Measurements from ENCODE around the gene NTRK3. TPM values are rescaled to one million over a fixed set of nuclear protein-coding genes. Genes with fewer than 3 reads are reported as not detected.

The NTRK3 gene
- total RNA-seq, 2 experiments from 2014 or later, result 0.78 TPM; not detected in 1

- H3K36me3 ChIP-seq (ENCODE audit: insufficient read depth, low read length), result no peaks in the 10 kb centered on the region
- peaks cover 6% of the 10 kb centered on the region for H3K27me3 Mint-ChIP-seq
- H3K36me3 Mint-ChIP-seq (ENCODE audit: low read depth), result no peaks in the 10 kb centered on the region
- ChIA-PET CTCF (no interaction called here), POLR2A (no interaction called here)
- no peak overlapping the region for H3K27ac Mint-ChIP-seq
- no peak overlapping the region for H3K4me3 ChIP-seq (ENCODE audit: low read length)
- no peaks in the 10 kb centered on the region for H3K4me1 ChIP-seq (ENCODE audit: insufficient read depth, low read length)
- H3K9me3 ChIP-seq (ENCODE audit: control insufficient read depth in 1 of 2, insufficient read depth in 1 of 2, low read length in 2 of 2), result no peaks in the 10 kb centered on the region
- H3K9me3 Mint-ChIP-seq, result no peaks in the 10 kb centered on the region
- DNase-seq (no peak), ATAC-seq (ENCODE audit: poor library complexity) (no peak)
- no peaks in the 10 kb centered on the region for H3K4me1 Mint-ChIP-seq (ENCODE audit: low read depth)
- intact Hi-C loops (cut with DNase I, micrococcal nuclease), result no loop called here
- H3K4me3 Mint-ChIP-seq, result no peak overlapping the region
- TF ChIP-seq CTCF (IDR thresholded peaks at IDR 0.05), result no peak
- H3K27ac ChIP-seq (ENCODE audit: low read depth in 1 of 2, low read length in 2 of 2), result no peak overlapping the region
- peaks cover 0 to 4% of the 10 kb centered on the region in 2 experiments for H3K27me3 ChIP-seq (ENCODE audit: control insufficient read depth in 1 of 2, insufficient read depth in 2 of 2, low read length in 2 of 2)
Measured at GRCh38 chr15:88017753-88018152, 238.8 kb downstream of the NTRK3 start.

GRCh38 chr15:88016406-88016805 is 240.1 kb downstream of the NTRK3 start:
- no peak overlapping the region for H3K4me3 Mint-ChIP-seq
- H3K36me3 ChIP-seq (ENCODE audit: insufficient read depth, low read length), result no peaks in the 10 kb centered on the region
- no peak overlapping the region for H3K27ac ChIP-seq (ENCODE audit: low read depth in 1 of 2, low read length in 2 of 2)
- intact Hi-C loops (cut with DNase I, micrococcal nuclease), result no loop called here
- POLR2A ChIA-PET, result no interaction called here
- H3K9me3 Mint-ChIP-seq, result no peaks in the 10 kb centered on the region
- H3K27ac Mint-ChIP-seq, result no peak overlapping the region
- H3K4me3 ChIP-seq (ENCODE audit: low read length), result no peak overlapping the region
- CTCF ChIA-PET, result no interaction called here
- no peaks in the 10 kb centered on the region for H3K36me3 Mint-ChIP-seq (ENCODE audit: low read depth)
- H3K4me1 ChIP-seq (ENCODE audit: insufficient read depth, low read length), result no peaks in the 10 kb centered on the region
- H3K9me3 ChIP-seq (ENCODE audit: control insufficient read depth in 1 of 2, insufficient read depth in 1 of 2, low read length in 2 of 2), result no peaks in the 10 kb centered on the region
- peaks cover 6% of the 10 kb centered on the region for H3K27me3 Mint-ChIP-seq
- H3K4me1 Mint-ChIP-seq (ENCODE audit: low read depth), result no peaks in the 10 kb centered on the region
- no peak for ATAC-seq (ENCODE audit: poor library complexity)
- no peak for TF ChIP-seq CTCF (IDR thresholded peaks at IDR 0.05)
- no peak for DNase-seq
- H3K27me3 ChIP-seq (ENCODE audit: control insufficient read depth in 1 of 2, insufficient read depth in 2 of 2, low read length in 2 of 2), result peaks cover 0 to 4% of the 10 kb centered on the region in 2 experiments

- Histone ChIP-seq H3K4me1 (ENCODE audit: insufficient read depth, low read length) (no peaks in the 10 kb centered on the region), H3K9me3 (ENCODE audit: control insufficient read depth in 1 of 2, insufficient read depth in 1 of 2, low read length in 2 of 2) (no peaks in the 10 kb centered on the region), H3K27ac (ENCODE audit: low read depth in 1 of 2, low read length in 2 of 2) (no peak overlapping the region), H3K27me3 (ENCODE audit: control insufficient read depth in 1 of 2, insufficient read depth in 2 of 2, low read length in 2 of 2) (no peaks in the 10 kb centered on the region), H3K36me3 (ENCODE audit: insufficient read depth, low read length) (no peaks in the 10 kb centered on the region), H3K4me3 (ENCODE audit: low read length) (no peak overlapping the region)
- H3K36me3 Mint-ChIP-seq (ENCODE audit: low read depth), result no peaks in the 10 kb centered on the region
- no peak overlapping the region for H3K27ac Mint-ChIP-seq
- no peak for DNase-seq
- ChIA-PET POLR2A (no interaction called here), CTCF (no interaction called here)
- TF ChIP-seq CTCF (IDR thresholded peaks at IDR 0.05), result no peak
- no peaks in the 10 kb centered on the region for H3K9me3 Mint-ChIP-seq
- intact Hi-C loops (cut with DNase I, micrococcal nuclease), result no loop called here
- H3K27me3 Mint-ChIP-seq, result peaks cover 6% of the 10 kb centered on the region
- H3K4me3 Mint-ChIP-seq, result no peak overlapping the region
- no peaks in the 10 kb centered on the region for H3K4me1 Mint-ChIP-seq (ENCODE audit: low read depth)
- no peak for ATAC-seq (ENCODE audit: poor library complexity)
Measured at GRCh38 chr15:88015228-88015860, 241.2 kb downstream of the NTRK3 start.

Measured in CD4-positive, alpha-beta T cell (primary cell).